Measurements from ENCODE around the gene ADCY10.

Gene ADCY10

GRCh38 chr1:167913895-167914496 is at the start of gene ADCY10:
Gene ADCY10, minus strand, starts transcription at chr1:167914134. Its CDS starts 8,994 bp downstream, at chr1:167905140.
- no peak within 1 kb of the TSS for H3K27ac ChIP-seq (ENCODE audit: low read length)
- peaks cover 18% of the 10 kb centered on the region for H3K4me1 ChIP-seq (ENCODE audit: low read length)
- no peaks in the 10 kb centered on the region for H4K20me1 ChIP-seq (ENCODE audit: insufficient read depth, low read length)
- no peak within 1 kb of the TSS for H2AFZ ChIP-seq (ENCODE audit: low read depth, low read length)
- H3K4me2 ChIP-seq (ENCODE audit: low read length): no peak within 1 kb of the TSS
- 0 out of 2 replicates have a peak, but pooled peaks cover 5% of the 10 kb centered on the region for H3K9me3 ChIP-seq (ENCODE audit: insufficient read depth, low read length)
- H3K36me3 ChIP-seq (replicated peaks; ENCODE audit: low read depth, low read length): peaks cover 10% of the 10 kb centered on the region
- no peaks in the 10 kb centered on the region for H3K27me3 ChIP-seq (ENCODE audit: low read depth, low read length)
- H3K9ac ChIP-seq (ENCODE audit: low read length): no peak within 1 kb of the TSS
- H3K79me2 ChIP-seq (ENCODE audit: low read length): no peaks in the 10 kb centered on the region
- no peak within 1 kb of the TSS for H3K4me3 ChIP-seq (ENCODE audit: low read length)
- TF ChIP-seq EZH2phosphoT487 (IDR thresholded peaks at IDR 0.05; ENCODE audit: low read depth): no peak
- no peak for TF ChIP-seq CTCF (IDR thresholded peaks at IDR 0.05; ENCODE audit: low read depth, low read length)

GRCh38 chr1:167957710-167958109 is 43.8 kb upstream of the ADCY10 start:
- H3K27me3 ChIP-seq (ENCODE audit: low read depth, low read length): no peaks in the 10 kb centered on the region
- H3K9me3 ChIP-seq (ENCODE audit: insufficient read depth, low read length): no peaks in the 10 kb centered on the region
- H3K36me3 ChIP-seq (replicated peaks; ENCODE audit: low read depth, low read length): peaks cover 19% of the 10 kb centered on the region
- 0 out of 2 replicates have a peak, but pooled peaks cover 14% of the 10 kb centered on the region for H4K20me1 ChIP-seq (ENCODE audit: insufficient read depth, low read length)
- H3K4me3 ChIP-seq (ENCODE audit: low read length): no peak overlapping the region
- TF ChIP-seq CTCF (IDR thresholded peaks at IDR 0.05; ENCODE audit: low read depth, low read length) (no peak), EZH2phosphoT487 (IDR thresholded peaks at IDR 0.05; ENCODE audit: low read depth) (no peak)
- no peaks in the 10 kb centered on the region for H3K4me1 ChIP-seq (ENCODE audit: low read length)
- H3K9ac ChIP-seq (ENCODE audit: low read length): no peak overlapping the region
- peaks cover 8% of the 10 kb centered on the region for H3K79me2 ChIP-seq (ENCODE audit: low read length)
- no peak overlapping the region for H3K27ac ChIP-seq (ENCODE audit: low read length)
- no peak overlapping the region for H3K4me2 ChIP-seq (ENCODE audit: low read length)
- no peak overlapping the region for H2AFZ ChIP-seq (ENCODE audit: low read depth, low read length)

GRCh38 chr1:167955915-167956314 is 42.0 kb upstream of the ADCY10 start:
- Histone ChIP-seq H3K4me3 (ENCODE audit: low read length) (no peak overlapping the region), H3K27ac (ENCODE audit: low read length) (no peak overlapping the region), H3K79me2 (ENCODE audit: low read length) (peaks cover 5% of the 10 kb centered on the region), H3K36me3 (replicated peaks; ENCODE audit: low read depth, low read length) (peaks cover 16% of the 10 kb centered on the region), H3K9me3 (ENCODE audit: insufficient read depth, low read length) (no peaks in the 10 kb centered on the region), H4K20me1 (ENCODE audit: insufficient read depth, low read length) (0 out of 2 replicates have a peak, but pooled peaks cover 14% of the 10 kb centered on the region), H2AFZ (ENCODE audit: low read depth, low read length) (no peak overlapping the region), H3K27me3 (ENCODE audit: low read depth, low read length) (no peaks in the 10 kb centered on the region), H3K9ac (ENCODE audit: low read length) (no peak overlapping the region), H3K4me1 (ENCODE audit: low read length) (no peaks in the 10 kb centered on the region), H3K4me2 (ENCODE audit: low read length) (no peak overlapping the region)
- no peak for TF ChIP-seq CTCF (IDR thresholded peaks at IDR 0.05; ENCODE audit: low read depth, low read length)
- no peak for TF ChIP-seq EZH2phosphoT487 (IDR thresholded peaks at IDR 0.05; ENCODE audit: low read depth)

GRCh38 chr1:167950569-167950968 is 36.6 kb upstream of the ADCY10 start:
- H3K9ac ChIP-seq (ENCODE audit: low read length): no peak overlapping the region
- H3K4me1 ChIP-seq (ENCODE audit: low read length): no peaks in the 10 kb centered on the region
- peaks cover 21% of the 10 kb centered on the region for H3K36me3 ChIP-seq (replicated peaks; ENCODE audit: low read depth, low read length)
- no peaks in the 10 kb centered on the region for H3K27me3 ChIP-seq (ENCODE audit: low read depth, low read length)
- H3K79me2 ChIP-seq (ENCODE audit: low read length): peaks cover 39% of the 10 kb centered on the region
- H2AFZ ChIP-seq (ENCODE audit: low read depth, low read length): no peak overlapping the region
- no peak overlapping the region for H3K4me3 ChIP-seq (ENCODE audit: low read length)
- H3K27ac ChIP-seq (ENCODE audit: low read length): no peak overlapping the region
- TF ChIP-seq EZH2phosphoT487 (IDR thresholded peaks at IDR 0.05; ENCODE audit: low read depth) (no peak), CTCF (IDR thresholded peaks at IDR 0.05; ENCODE audit: low read depth, low read length) (no peak)
- no peaks in the 10 kb centered on the region for H3K9me3 ChIP-seq (ENCODE audit: insufficient read depth, low read length)
- H4K20me1 ChIP-seq (ENCODE audit: insufficient read depth, low read length): peaks cover 37% of the 10 kb centered on the region
- no peak overlapping the region for H3K4me2 ChIP-seq (ENCODE audit: low read length)

Data from OCI-LY3 (cell line).